Neural cell (in vitro differentiated cells): ENCODE data around the gene ANKRD6. TPM values are rescaled to one million over a fixed set of nuclear protein-coding genes. Genes with fewer than 3 reads are reported as not detected.

Experiments
- H2AFZ ChIP-seq: fragments of 200-600, 300-800 bp; sonication (generic), shearing (Covaris generic); 2 replicates; pipeline ENCODE4 v1.6.0; 2014; ENCODE audit warnings: low read depth, mild to moderate bottlenecking, antibody characterized with exemption, low read length, moderate library complexity
- H3F3A ChIP-seq: fragments of 200-600 bp; shearing (Covaris generic); 2 replicates; pipeline ENCODE4 v1.6.1; 2016; ENCODE audit warnings: mild to moderate bottlenecking, moderate library complexity, mixed read lengths, antibody characterized with exemption, low read length; ENCODE audit not compliant: insufficient read depth, poor library complexity, severe bottlenecking
- H3K27ac ChIP-seq: fragments of 200-600, 300-800 bp; sonication (generic), shearing (Covaris generic); 2 replicates; pipeline ENCODE4 v1.5.1; 2014; ENCODE audit warnings: mild to moderate bottlenecking, low read length, moderate library complexity
- H3K27me3 ChIP-seq: fragments of 300-800, 200-600 bp; sonication (generic), shearing (Covaris generic); 2 replicates; pipeline ENCODE4 v1.6.0; 2014; ENCODE audit warnings: mild to moderate bottlenecking, low read depth, low read length, moderate library complexity; ENCODE audit not compliant: insufficient read depth
- H3K36me3 ChIP-seq: fragments of 300-800, 200-600 bp; sonication (generic), shearing (Covaris generic); 2 replicates; pipeline ENCODE4 v1.5.1; 2014; ENCODE audit warnings: mild to moderate bottlenecking, antibody characterized with exemption, low read length, moderate library complexity; ENCODE audit not compliant: insufficient read depth
- H3K4me2 ChIP-seq: fragments of 300-800, 200-600 bp; sonication (generic), shearing (Covaris generic); 2 replicates; pipeline ENCODE4 v1.6.0; 2014; ENCODE audit warnings: mild to moderate bottlenecking, low read length
- H3K4me3 ChIP-seq: fragments of 300-800, 200-600 bp; sonication (generic), shearing (Covaris generic); 2 replicates; pipeline ENCODE4 v1.5.1; 2014; ENCODE audit warnings: mild to moderate bottlenecking, low read length, moderate library complexity
- H3K79me2 ChIP-seq: fragments of 200-600 bp; shearing (Covaris generic); replicated peaks from 2 replicates; pipeline ENCODE4 v1.6.0; 2014; ENCODE audit warnings: mild to moderate bottlenecking, low read length, moderate library complexity; ENCODE audit not compliant: insufficient read depth
- H3K9ac ChIP-seq: fragments of 300-800, 200-600 bp; sonication (generic), shearing (Covaris generic); 2 replicates; pipeline ENCODE4 v1.6.1; 2016; ENCODE audit warnings: mild to moderate bottlenecking, low read length, mixed read lengths
- H3K9me2 ChIP-seq: fragments of 200-600 bp; shearing (Covaris generic); 2 replicates; pipeline ENCODE4 v1.6.1; 2016; ENCODE audit warnings: mild to moderate bottlenecking, low read length, mixed read lengths; ENCODE audit not compliant: insufficient read depth
- H3K9me3 ChIP-seq: fragments of 200-600, 300-800 bp; sonication (generic), shearing (Covaris generic); 2 replicates; pipeline ENCODE4 v1.6.1; 2016; ENCODE audit warnings: mild to moderate bottlenecking, mixed run types, low read length, moderate library complexity, mixed read lengths
- H4K20me1 ChIP-seq: fragments of 200-600 bp; shearing (Covaris generic); 2 replicates; pipeline ENCODE4 v1.6.1; 2016; ENCODE audit warnings: mild to moderate bottlenecking, mixed run types; ENCODE audit not compliant: insufficient read depth
- CTCF ChIP-seq: fragments of 450-650 bp; IDR thresholded peaks from 2 replicates; pipeline ENCODE4 v1.5.1; 2014; ENCODE audit warnings: antibody characterized with exemption, mild to moderate bottlenecking, moderate library complexity; ENCODE audit not compliant: poor library complexity, severe bottlenecking
- EP300 ChIP-seq: fragments of 450-650 bp; conservative IDR thresholded peaks from 2 replicates; pipeline ENCODE4 v1.6.1; 2014; ENCODE audit warnings: antibody characterized with exemption, mild to moderate bottlenecking, moderate library complexity; ENCODE audit not compliant: poor library complexity, severe bottlenecking
- EZH2 ChIP-seq: fragments of 200-600, 300-800 bp; shearing (Covaris generic), sonication (generic); IDR thresholded peaks from 2 replicates; pipeline ENCODE4 v1.6.1; 2014; ENCODE audit warnings: antibody characterized with exemption, low read length, borderline replicate concordance, mild to moderate bottlenecking; ENCODE audit not compliant: insufficient read depth, poor library complexity, severe bottlenecking
- MXI1 ChIP-seq: fragments of 450-650 bp; conservative IDR thresholded peaks from 2 replicates; pipeline ENCODE4 v1.6.1; 2014; ENCODE audit warnings: antibody characterized with exemption, mild to moderate bottlenecking; ENCODE audit not compliant: poor library complexity, severe bottlenecking
- POLR2AphosphoS5 ChIP-seq: IDR thresholded peaks from 2 replicates; pipeline ENCODE4 v1.6.1; 2012
- RAD21 ChIP-seq: fragments of 450-650 bp; conservative IDR thresholded peaks from 2 replicates; pipeline ENCODE4 v1.6.1; 2014; ENCODE audit warnings: antibody characterized with exemption, mild to moderate bottlenecking, moderate library complexity
- REST ChIP-seq: IDR thresholded peaks from 2 replicates; pipeline ENCODE4 v1.6.1; 2012; ENCODE audit warnings: borderline replicate concordance
- SMC3 ChIP-seq: fragments of 450-650 bp; conservative IDR thresholded peaks from 2 replicates; pipeline ENCODE4 v1.6.1; 2014; ENCODE audit warnings: antibody characterized with exemption, mild to moderate bottlenecking, moderate library complexity; ENCODE audit not compliant: poor library complexity
- TAF1 ChIP-seq: IDR thresholded peaks from 2 replicates; pipeline ENCODE4 v1.6.1; 2012; ENCODE audit warnings: low read depth
- polyA plus RNA-seq: library from polyadenylated mRNA; depleted of rRNA; stranded (reverse); fragments of >200 nt; gene quantifications from 2 replicates; pipeline ENCODE4 v1.2.3, GENCODE V29; 2014

ANKRD6 gene
- polyA plus RNA-seq, 1 donor from 2014 or later: 43.5 TPM

- H3K27me3 ChIP-seq: no peaks in the 10 kb centered on the region
- H3K27ac ChIP-seq: no peak overlapping the region
- H3K4me3 ChIP-seq: no peak overlapping the region
- peaks cover 2% of the 10 kb centered on the region for H3K79me2 ChIP-seq
- no peak overlapping the region for H3K9ac ChIP-seq
- no peak overlapping the region for H3K4me2 ChIP-seq
- no peak for TF ChIP-seq EP300
- TF ChIP-seq SMC3: no peak
- TF ChIP-seq MXI1: no peak
- TF ChIP-seq RAD21: no peak
- no peak for TF ChIP-seq CTCF
- TF ChIP-seq REST: no peak
- TF ChIP-seq TAF1: no peak
- TF ChIP-seq POLR2AphosphoS5: no peak
- no peak for TF ChIP-seq EZH2
- no peaks in the 10 kb centered on the region for H3K36me3 ChIP-seq
- H3F3A ChIP-seq: no peaks in the 10 kb centered on the region
- no peak overlapping the region for H2AFZ ChIP-seq
- H4K20me1 ChIP-seq: no peaks in the 10 kb centered on the region
- no peaks in the 10 kb centered on the region for H3K9me2 ChIP-seq
- no peaks in the 10 kb centered on the region for H3K9me3 ChIP-seq
Measured at GRCh38 chr6:89508755-89509563, 76.0 kb downstream of the ANKRD6 start.

- Histone ChIP-seq H3K9me3 (no peaks in the 10 kb centered on the region), H3K79me2 (peaks cover 2% of the 10 kb centered on the region), H3K27me3 (no peaks in the 10 kb centered on the region), H4K20me1 (no peaks in the 10 kb centered on the region), H3K27ac (no peak overlapping the region), H3K4me2 (no peak overlapping the region), H3K4me3 (no peak overlapping the region), H3K9ac (no peak overlapping the region), H3F3A (no peaks in the 10 kb centered on the region), H3K9me2 (no peaks in the 10 kb centered on the region), H3K36me3 (no peaks in the 10 kb centered on the region), H2AFZ (no peak overlapping the region)
- TF ChIP-seq EZH2 (no peak), EP300 (no peak), POLR2AphosphoS5 (no peak), CTCF (no peak), REST (no peak), MXI1 (no peak), TAF1 (no peak), SMC3 (no peak), RAD21 (no peak)
Measured at GRCh38 chr6:89509777-89510281, 76.9 kb downstream of the ANKRD6 start.
